ENCODE results near the gene CPS1.

Gene CPS1

DNA sequence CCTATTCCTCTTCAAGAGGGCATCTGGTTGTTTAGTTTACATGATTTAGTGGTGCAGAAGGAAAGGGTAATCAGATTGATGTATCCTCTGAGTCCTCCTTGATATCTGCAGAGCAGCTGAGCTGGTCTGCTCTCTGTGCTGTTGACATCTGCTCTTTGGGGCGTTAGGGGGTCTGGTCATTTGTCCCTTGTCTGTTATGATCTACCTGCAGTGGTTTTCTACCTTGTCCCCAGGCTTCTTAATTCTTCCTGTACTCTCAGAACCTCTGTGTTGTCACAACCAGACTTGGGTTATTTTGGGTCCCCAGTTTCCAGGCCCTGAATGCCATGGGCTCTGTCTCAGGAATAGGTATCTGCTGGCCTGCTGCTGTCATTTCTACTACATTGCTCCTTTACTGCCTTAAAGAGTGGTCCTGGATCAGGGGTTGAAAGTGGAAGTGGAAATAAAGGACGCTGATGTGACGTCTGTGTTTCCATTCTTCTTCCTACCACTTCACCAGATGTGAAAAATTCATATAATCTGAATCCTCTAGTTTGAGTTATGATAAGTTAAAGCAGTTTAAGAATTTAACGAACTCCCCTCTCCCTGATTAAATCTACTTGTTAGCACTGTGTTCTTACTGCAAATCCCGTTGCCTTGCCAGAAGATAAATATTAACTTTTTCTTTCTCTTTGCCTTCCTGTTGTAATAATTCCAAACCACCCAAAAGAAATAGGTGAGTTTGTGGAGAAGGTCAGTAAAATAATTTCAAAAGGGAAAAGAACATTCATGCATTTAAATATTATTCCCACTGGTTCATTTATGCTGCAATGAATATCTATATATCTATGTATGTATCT, 16.6 kb upstream of the CPS1 start:
- peaks cover 4% of the 10 kb centered on the region for H3K27me3 Mint-ChIP-seq
- no peak overlapping the region for H3K27ac Mint-ChIP-seq
- no peaks in the 10 kb centered on the region for H3K4me1 Mint-ChIP-seq (ENCODE audit: low read depth)
- H3K9me3 Mint-ChIP-seq: no peaks in the 10 kb centered on the region
- no peak overlapping the region for H3K4me3 Mint-ChIP-seq
- no peak for DNase-seq
- no peaks in the 10 kb centered on the region for H3K36me3 Mint-ChIP-seq (ENCODE audit: low read depth)

DNA sequence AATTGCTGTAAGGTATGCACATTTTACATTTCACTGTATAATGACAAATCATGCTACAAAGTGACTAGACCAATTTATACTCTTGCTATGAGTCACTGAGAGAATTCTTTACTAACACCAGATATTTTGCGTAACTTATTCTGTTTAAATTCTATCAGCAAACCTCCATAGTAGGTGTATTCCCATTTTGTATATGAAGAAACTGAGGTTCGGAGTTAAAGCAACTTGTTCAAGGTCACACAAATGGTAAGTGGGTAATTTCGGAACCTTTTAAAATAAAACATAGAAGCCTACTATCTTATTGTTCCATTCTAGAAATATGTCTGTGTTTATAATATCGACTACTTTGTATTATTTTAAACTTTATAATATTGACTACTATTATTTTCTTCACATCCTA, 15.9 kb upstream of the CPS1 start:
- DNase-seq: no peak
- Mint-ChIP-seq H3K36me3 (ENCODE audit: low read depth) (no peaks in the 10 kb centered on the region), H3K27ac (no peak overlapping the region), H3K9me3 (no peaks in the 10 kb centered on the region), H3K4me3 (no peak overlapping the region), H3K4me1 (ENCODE audit: low read depth) (no peaks in the 10 kb centered on the region), H3K27me3 (peaks cover 4% of the 10 kb centered on the region)

GRCh38 chr2:210540900-210541289, 15.5 kb upstream of the CPS1 start:
- no peaks in the 10 kb centered on the region for H3K9me3 Mint-ChIP-seq
- no peak for DNase-seq
- no peak overlapping the region for H3K4me3 Mint-ChIP-seq
- H3K27me3 Mint-ChIP-seq: peaks cover 4% of the 10 kb centered on the region
- H3K4me1 Mint-ChIP-seq (ENCODE audit: low read depth): no peaks in the 10 kb centered on the region
- H3K27ac Mint-ChIP-seq: no peak overlapping the region
- H3K36me3 Mint-ChIP-seq (ENCODE audit: low read depth): no peaks in the 10 kb centered on the region

DNA sequence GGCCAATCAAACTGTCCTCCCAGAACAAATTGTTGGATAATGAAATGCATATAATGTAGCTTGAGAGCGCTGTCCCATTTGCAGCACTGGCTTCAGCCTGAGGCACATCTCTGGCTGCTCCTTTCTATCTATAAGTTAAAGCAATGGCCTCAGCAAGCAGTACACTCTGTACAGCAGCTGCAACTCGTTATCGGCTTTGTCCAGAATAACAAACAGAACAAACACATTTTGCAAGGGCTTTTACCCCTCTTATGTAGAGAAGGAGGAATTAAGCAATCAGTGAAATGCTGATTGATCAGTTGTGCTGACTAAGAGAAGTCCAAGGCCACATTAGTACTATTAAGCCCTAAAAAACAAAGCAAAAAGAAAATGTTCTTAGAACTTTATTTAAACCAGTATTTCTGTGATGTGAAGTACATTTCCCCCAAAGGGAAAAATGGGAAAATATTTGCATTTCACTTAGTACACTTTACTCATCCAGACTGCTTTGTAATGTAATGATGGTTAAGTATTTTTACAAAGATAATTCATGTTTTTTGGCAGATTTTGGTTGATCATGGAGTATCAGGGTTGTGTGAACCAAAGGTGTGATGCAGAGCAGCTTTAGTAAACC, 15.0 kb upstream of the CPS1 start:
- Mint-ChIP-seq H3K9me3 (no peaks in the 10 kb centered on the region), H3K27me3 (peaks cover 4% of the 10 kb centered on the region), H3K4me1 (ENCODE audit: low read depth) (no peaks in the 10 kb centered on the region), H3K36me3 (ENCODE audit: low read depth) (no peaks in the 10 kb centered on the region), H3K4me3 (no peak overlapping the region), H3K27ac (no peak overlapping the region)
- DNase-seq: no peak

DNA sequence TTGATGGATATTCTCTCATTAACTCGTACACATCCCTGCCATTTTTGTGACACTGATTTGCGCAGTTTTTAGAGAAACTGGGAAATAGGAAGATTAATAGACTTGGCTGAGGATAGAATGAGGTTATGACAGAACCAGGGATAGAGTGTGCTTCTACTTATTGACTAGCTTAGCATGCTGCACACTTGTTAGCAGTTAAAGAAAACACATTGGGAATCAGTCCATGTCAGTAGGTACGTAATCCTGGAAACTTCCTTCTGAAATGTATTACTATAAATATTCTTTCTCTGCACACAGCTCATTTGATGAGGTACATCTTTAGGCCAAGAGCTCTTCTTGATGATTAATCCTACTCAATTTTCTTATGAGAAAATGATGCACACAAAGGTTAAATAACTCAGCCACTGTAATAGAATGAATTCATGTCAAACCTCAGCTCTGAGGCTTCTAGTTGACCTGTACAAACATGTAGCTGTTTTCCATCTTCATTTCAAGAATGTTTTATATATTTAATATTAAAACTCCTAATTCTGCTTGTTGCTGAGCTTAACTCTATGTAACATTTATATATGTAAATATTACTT, 12.3 kb upstream of the CPS1 start:
- Mint-ChIP-seq H3K36me3 (ENCODE audit: low read depth) (no peaks in the 10 kb centered on the region), H3K27me3 (peaks cover 4% of the 10 kb centered on the region), H3K4me3 (no peak overlapping the region), H3K27ac (no peak overlapping the region), H3K4me1 (ENCODE audit: low read depth) (no peaks in the 10 kb centered on the region), H3K9me3 (no peaks in the 10 kb centered on the region)
- no peak for DNase-seq

DNA sequence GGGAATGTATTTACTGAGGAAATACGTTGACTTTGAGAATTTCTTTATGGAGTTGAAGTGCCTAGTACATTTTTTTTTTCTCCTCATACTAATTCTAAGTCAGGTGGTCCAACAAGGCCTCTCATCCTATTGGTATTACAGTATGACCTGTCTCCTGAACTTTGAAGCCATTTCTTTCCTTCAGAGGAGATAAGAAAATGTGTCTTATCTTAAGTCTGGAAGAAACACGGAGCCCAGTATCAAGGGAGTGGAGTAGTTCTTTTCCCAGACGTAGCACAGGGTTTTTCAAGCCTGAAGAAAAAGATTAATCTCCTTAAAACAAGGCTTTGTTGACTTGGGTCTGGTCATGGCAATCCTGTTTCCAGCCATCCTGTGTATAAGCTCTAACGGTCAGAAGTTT, 11.6 kb upstream of the CPS1 start:
- Mint-ChIP-seq H3K27me3 (peaks cover 3% of the 10 kb centered on the region), H3K36me3 (ENCODE audit: low read depth) (no peaks in the 10 kb centered on the region)

DNA sequence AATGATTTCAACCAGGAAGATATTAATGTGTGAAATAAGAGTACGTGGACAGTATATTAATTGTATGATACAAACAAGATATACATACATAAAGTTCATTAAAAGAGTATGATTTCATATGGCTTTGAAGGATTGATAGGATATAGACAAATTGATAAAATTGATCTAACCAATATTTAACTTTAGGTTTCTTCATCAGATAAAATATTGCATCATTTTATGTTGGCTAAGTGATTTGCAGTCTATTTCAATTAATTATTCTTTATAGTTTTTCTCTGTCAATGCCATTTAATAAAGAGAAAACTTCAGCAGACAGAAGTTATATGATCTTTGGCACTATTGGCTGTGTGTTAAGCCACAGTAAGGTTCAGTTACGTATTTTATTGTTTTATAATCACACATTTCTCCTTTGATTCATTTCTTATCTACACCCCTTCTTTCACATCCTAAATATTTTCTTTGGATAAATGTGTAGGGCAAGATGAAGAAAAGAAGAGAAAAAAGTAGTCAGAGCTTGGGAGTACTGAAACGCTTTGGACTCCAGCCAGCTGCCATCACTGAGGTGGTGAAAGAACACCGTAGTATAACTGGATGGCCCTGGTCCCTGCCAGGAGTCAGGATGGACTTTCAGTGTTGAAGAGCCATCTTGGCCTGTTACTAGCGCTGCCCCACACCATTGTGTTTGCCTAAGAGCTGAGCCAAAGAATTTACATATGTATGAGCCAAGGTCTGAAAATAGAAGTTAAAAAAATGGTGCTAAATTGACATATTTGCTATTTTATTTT, 9.8 kb upstream of the CPS1 start:
- no peak for DNase-seq
- Mint-ChIP-seq H3K27ac (no peak overlapping the region), H3K27me3 (peaks cover 3% of the 10 kb centered on the region), H3K36me3 (ENCODE audit: low read depth) (no peaks in the 10 kb centered on the region), H3K9me3 (no peaks in the 10 kb centered on the region), H3K4me1 (ENCODE audit: low read depth) (no peaks in the 10 kb centered on the region), H3K4me3 (no peak overlapping the region)

More for the DNA sequence above, 11.6 kb upstream of the CPS1 start:
- H3K27ac Mint-ChIP-seq: no peak overlapping the region
- no peak overlapping the region for H3K4me3 Mint-ChIP-seq
- no peaks in the 10 kb centered on the region for H3K9me3 Mint-ChIP-seq
- H3K4me1 Mint-ChIP-seq (ENCODE audit: low read depth): no peaks in the 10 kb centered on the region
- no peak for DNase-seq

GRCh38 chr2:210548031-210548430, 8.4 kb upstream of the CPS1 start:
- Mint-ChIP-seq H3K4me1 (ENCODE audit: low read depth) (no peaks in the 10 kb centered on the region), H3K27me3 (peaks cover 3% of the 10 kb centered on the region), H3K27ac (no peak overlapping the region), H3K4me3 (no peak overlapping the region), H3K36me3 (ENCODE audit: low read depth) (no peaks in the 10 kb centered on the region), H3K9me3 (no peaks in the 10 kb centered on the region)
- no peak for DNase-seq

DNA sequence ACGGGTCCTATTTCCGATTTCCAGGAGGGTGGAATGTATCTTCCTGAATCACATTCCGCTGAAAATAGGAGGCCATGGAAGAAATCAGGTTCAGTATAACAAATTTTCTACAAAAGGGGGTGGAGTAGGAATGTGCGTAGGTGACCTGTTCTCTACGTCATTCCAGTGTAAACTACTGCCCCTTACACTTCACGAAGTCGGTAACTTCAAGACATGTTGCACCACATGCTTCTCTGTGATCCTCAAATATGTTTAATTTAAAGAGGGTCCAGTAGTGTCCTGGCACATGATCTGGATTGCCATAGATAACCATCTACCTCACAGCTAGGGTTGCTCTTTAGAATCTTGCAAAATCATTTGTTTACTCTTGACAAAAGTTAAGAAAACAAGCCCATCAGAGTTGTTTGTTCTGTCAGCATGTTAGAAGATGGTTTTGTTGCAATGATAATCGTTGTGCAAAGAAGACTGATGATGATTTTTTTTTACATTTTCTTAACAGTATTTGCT, 7.5 kb upstream of the CPS1 start:
- Mint-ChIP-seq H3K4me3 (no peak overlapping the region), H3K9me3 (no peaks in the 10 kb centered on the region), H3K36me3 (ENCODE audit: low read depth) (no peaks in the 10 kb centered on the region), H3K27me3 (peaks cover 3% of the 10 kb centered on the region), H3K27ac (no peak overlapping the region), H3K4me1 (ENCODE audit: low read depth) (no peaks in the 10 kb centered on the region)
- DNase-seq: no peak

GRCh38 chr2:210551001-210551400, 5.4 kb upstream of the CPS1 start:
- DNase-seq: no peak
- no peaks in the 10 kb centered on the region for H3K36me3 Mint-ChIP-seq (ENCODE audit: low read depth)
- no peak overlapping the region for H3K4me3 Mint-ChIP-seq
- H3K27ac Mint-ChIP-seq: no peak overlapping the region
- no peaks in the 10 kb centered on the region for H3K4me1 Mint-ChIP-seq (ENCODE audit: low read depth)
- H3K9me3 Mint-ChIP-seq: no peaks in the 10 kb centered on the region
- peaks cover 7% of the 10 kb centered on the region for H3K27me3 Mint-ChIP-seq

GRCh38 chr2:210553373-210553772, 3.0 kb upstream of the CPS1 start:
- H3K27ac Mint-ChIP-seq: no peak overlapping the region
- no peak for DNase-seq
- H3K4me3 Mint-ChIP-seq: no peak overlapping the region
- H3K27me3 Mint-ChIP-seq: peaks cover 9% of the 10 kb centered on the region
- H3K36me3 Mint-ChIP-seq (ENCODE audit: low read depth): no peaks in the 10 kb centered on the region
- no peaks in the 10 kb centered on the region for H3K9me3 Mint-ChIP-seq
- no peaks in the 10 kb centered on the region for H3K4me1 Mint-ChIP-seq (ENCODE audit: low read depth)

DNA sequence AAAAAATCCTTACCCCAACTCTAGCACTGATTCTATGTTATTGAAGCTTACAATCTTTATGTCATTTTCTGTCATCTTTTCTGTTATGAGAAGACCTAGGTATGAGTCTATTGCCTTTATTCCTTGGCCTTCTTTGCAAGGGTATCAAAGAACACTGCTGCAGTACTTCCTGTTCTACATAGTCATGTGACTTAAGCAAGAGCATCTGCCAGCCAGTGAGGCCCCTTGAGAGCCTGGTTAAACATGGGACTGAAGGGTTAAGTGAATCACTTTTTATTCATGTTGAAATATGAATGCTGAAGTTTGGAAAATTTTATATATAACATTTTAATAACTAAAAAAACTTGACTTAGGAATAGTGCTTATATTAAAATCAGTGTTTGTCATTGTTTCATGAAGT, 844 bp upstream of the CPS1 start:
- H3K36me3 Mint-ChIP-seq (ENCODE audit: low read depth): no peaks in the 10 kb centered on the region
- H3K9me3 Mint-ChIP-seq: no peaks in the 10 kb centered on the region
- peaks cover 9% of the 10 kb centered on the region for H3K27me3 Mint-ChIP-seq
- H3K4me1 Mint-ChIP-seq (ENCODE audit: low read depth): no peaks in the 10 kb centered on the region
- no peak overlapping the region for H3K27ac Mint-ChIP-seq
- no peak for DNase-seq
- no peak overlapping the region for H3K4me3 Mint-ChIP-seq

DNA sequence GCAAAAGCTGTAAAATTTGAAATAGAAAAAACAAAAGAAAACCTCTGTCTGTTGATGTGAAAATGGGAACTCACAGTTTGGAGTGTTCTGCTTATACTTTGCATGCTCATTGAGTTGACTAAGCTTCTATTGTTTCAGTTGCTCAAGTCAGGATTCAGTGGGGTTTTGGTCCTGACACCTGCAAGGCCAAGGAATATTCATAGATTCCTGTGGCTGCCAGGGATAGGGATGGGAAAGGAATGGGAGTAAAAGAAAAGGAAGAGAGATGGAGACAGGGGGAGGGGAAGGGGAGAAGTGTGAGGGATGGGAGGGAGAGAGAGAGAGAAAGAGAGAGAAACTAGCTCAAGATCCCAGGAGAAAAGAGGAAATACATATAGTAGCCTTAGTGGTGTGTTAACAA, 1.3 kb downstream of the CPS1 start:
- DNase-seq: no peak
- Mint-ChIP-seq H3K36me3 (ENCODE audit: low read depth) (no peaks in the 10 kb centered on the region), H3K4me1 (ENCODE audit: low read depth) (no peaks in the 10 kb centered on the region), H3K27ac (no peak overlapping the region), H3K27me3 (peaks cover 5% of the 10 kb centered on the region), H3K9me3 (no peaks in the 10 kb centered on the region), H3K4me3 (no peak overlapping the region)

DNA sequence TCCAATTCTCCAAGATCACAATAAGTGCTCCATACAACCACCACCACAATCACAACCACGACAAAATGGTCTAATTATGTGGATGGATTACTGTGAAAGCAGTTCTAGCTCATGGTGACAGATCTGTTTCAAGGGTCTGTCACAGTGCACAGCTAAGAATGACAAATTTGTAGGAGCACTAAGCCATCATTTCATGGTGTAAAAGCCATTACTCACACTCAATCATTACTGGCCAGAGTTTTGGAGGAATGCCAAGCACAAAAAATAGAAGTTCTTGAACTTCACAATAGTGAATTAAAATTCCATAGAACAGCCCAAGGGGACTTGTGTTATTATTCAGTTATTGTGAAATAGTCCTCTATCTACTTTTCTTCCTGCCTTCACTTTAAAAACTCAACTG, 2.3 kb downstream of the CPS1 start:
- H3K4me1 Mint-ChIP-seq (ENCODE audit: low read depth): no peaks in the 10 kb centered on the region
- peaks cover 5% of the 10 kb centered on the region for H3K27me3 Mint-ChIP-seq
- H3K27ac Mint-ChIP-seq: no peak overlapping the region
- no peaks in the 10 kb centered on the region for H3K9me3 Mint-ChIP-seq
- no peak for DNase-seq
- H3K36me3 Mint-ChIP-seq (ENCODE audit: low read depth): no peaks in the 10 kb centered on the region
- no peak overlapping the region for H3K4me3 Mint-ChIP-seq
